ENCODE results near the gene CENPX. TPM values are rescaled to one million over a fixed set of nuclear protein-coding genes. Genes with fewer than 3 reads are reported as not detected.
A peak's percentile ranks its signal among the peaks of the same experiment; 100 is the strongest.

Gene CENPX
- total and polyA plus RNA-seq, 2 of the 13 experiments (the other 11 are each of a cell fraction or from before 2014, with no cell fraction given) = 92.7 to 170 TPM

DNA sequence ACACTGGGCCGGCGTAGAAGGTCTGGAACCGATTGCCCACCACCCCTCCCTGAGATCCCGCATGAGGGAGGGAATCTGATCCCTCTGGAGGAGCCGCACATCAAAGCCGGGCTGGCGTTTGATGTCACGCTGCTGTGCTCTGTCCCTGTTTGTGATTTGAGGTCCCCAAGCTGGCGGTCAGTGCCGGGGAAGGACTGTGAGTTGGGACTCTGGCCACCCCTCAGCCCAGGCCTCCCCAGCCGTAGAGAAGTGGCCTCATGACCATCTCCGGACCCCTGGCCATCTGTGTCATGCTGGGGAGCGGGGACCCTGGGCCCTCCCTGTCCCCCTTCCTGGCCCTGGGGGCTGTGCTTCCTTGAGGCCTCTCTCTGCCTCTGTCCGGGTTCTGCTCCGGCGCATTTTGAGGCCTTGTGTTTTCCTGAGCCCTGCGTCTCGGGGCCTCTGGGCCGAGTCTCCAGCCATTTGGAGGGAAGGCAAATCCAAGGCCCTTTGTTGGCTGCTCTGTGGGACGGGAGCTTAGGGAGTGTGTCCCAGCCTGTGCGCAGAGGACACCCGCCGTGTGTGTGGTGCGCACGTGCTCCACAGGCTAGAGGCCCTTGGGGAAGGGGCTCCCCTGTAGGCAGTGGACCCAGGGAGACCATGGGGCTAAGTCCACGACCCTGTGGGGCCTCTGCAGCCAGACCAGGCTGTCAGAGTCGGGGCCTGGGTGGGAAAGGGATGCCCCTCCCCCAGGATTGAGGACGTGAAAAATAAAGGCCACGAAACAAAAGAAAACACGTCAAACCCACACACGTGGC is 30.2 kb downstream of the CENPX start (continued):
- peak; percentile 69; the same call in 1 of the 2 replicates for TF ChIP-seq ARID4A (CRISPR knock-in tag; IDR thresholded peaks at IDR 0.05; ENCODE audit: borderline replicate concordance)
- TF ChIP-seq AKAP8 (CRISPR knock-in tag; IDR thresholded peaks at IDR 0.05) = peak; percentile 98

DNA sequence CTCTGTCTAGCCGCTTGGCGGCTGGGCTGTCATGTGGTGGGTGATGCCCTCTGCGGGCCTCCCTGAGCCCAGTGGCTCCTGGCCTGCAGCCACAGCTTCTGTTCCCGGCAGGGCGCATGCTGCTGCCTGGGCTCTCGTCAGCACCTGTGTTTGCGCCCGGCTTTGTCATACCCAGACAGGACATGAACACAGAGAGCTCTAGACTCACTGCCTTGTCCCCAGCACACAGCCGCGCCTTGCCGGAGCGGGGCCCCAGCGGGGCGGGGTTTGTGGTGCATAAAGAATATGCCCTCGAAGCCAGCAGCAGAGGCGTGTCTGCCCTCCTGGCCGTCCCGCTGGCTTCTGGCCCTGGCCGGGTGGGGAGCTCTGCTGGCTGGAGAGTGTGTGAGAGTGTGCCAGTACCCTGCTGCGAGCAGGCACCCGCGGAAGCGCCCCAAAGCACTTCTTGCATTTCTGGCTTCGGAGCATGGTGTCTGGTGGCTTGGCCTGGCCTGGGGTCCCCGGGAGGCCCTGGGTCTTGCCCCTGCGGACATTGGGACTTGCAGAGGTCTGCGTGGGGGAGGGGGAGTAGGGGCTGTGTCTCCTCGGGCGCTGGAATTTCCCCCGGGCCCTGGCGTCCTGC is 30.9 kb downstream of the CENPX start:
- intact Hi-C loops (cut with micrococcal nuclease; ENCODE audit: unreplicated experiment) = loop anchor here (1.0 kb wide), 4 partner anchors 9 to 46 kb away; partner anchors contain the start of genes ASPSCR1 and DCXR
- TF ChIP-seq RFX1 (IDR thresholded peaks at IDR 0.05) = no peak
- TF ChIP-seq MLXIP (CRISPR knock-in tag; IDR thresholded peaks at IDR 0.05; ENCODE audit: borderline replicate concordance) = peak; percentile 93
- peak; percentile 75; the same call in 1 of the 2 replicates for TF ChIP-seq ZNF263 (CRISPR knock-in tag; IDR thresholded peaks at IDR 0.05)
- no peak; the same call in 1 of the 2 replicates for TF ChIP-seq ZNF234 (CRISPR knock-in tag; conservative IDR thresholded peaks at IDR 0.05)
- 0 out of 2 replicates have a peak, but pooled peaks have one; percentile 18 for TF ChIP-seq ZMYM4 (CRISPR knock-in tag; IDR thresholded peaks at IDR 0.05)
- no peak; the same call in none of the 2 replicates for TF ChIP-seq ZNF776 (CRISPR knock-in tag; IDR thresholded peaks at IDR 0.05)
- TF ChIP-seq, protein P1, sequence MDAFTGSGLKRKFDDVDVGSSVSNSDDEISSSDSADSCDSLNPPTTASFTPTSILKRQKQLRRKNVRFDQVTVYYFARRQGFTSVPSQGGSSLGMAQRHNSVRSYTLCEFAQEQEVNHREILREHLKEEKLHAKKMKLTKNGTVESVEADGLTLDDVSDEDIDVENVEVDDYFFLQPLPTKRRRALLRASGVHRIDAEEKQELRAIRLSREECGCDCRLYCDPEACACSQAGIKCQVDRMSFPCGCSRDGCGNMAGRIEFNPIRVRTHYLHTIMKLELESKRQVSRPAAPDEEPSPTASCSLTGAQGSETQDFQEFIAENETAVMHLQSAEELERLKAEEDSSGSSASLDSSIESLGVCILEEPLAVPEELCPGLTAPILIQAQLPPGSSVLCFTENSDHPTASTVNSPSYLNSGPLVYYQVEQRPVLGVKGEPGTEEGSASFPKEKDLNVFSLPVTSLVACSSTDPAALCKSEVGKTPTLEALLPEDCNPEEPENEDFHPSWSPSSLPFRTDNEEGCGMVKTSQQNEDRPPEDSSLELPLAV (CRISPR knock-in tag; conservative IDR thresholded peaks at IDR 0.05; ENCODE audit: low read depth) = no peak
- peak; percentile 80; the same call in 1 of the 2 replicates for TF ChIP-seq TEF (CRISPR knock-in tag; IDR thresholded peaks at IDR 0.05)

More for the DNA sequence above, 30.9 kb downstream of the CENPX start:
- H3K36me3 ChIP-seq (replicated peaks in 1 of 2; ENCODE audit: control insufficient read depth in 1 of 2, insufficient read depth in 2 of 2, low read length in 2 of 2) = peaks cover 5 to 15% of the 10 kb centered on the region in 2 experiments; a peak in 4 of 5 replicates
- no peak overlapping the region for H2AFZ ChIP-seq (ENCODE audit: low read length)
- BruUV-seq (replicated peaks) = no TSS peak
- WGBS (ENCODE audit: low lambda C conversion rate) = 0% methylated on average over 15 of the region's 31 CpGs
- peak overlapping the region; percentile 29 to 69 (median 44) for H3K4me3 ChIP-seq (replicated peaks in 1 of 3; ENCODE audit: insufficient read depth in 1 of 3, low read depth in 2 of 3, low read length in 3 of 3)
- peak overlapping the region; percentile 89 for H3K4me2 ChIP-seq (ENCODE audit: low read depth, low read length)
- H4K20me1 ChIP-seq (ENCODE audit: insufficient read depth, low read length) = no peaks in the 10 kb centered on the region
- in situ Hi-C loops (cut with HindIII; ENCODE audit: extremely low pct_ligation_motif_present, low pct_unique_long_range_greater_than_20kb) = no loop called here
- peak; percentile 81 for FAIRE-seq
- ChIA-PET CTCF (ENCODE audit: low intra/inter-chr PET ratio, low total read pairs) (interaction anchor here (1.4 to 2.7 kb wide), 4 partner anchors 9 to 32 kb away, joined by 3 to 33 read pairs (median 4); partner anchors contain the start of gene NOTUM), POLR2A (interaction anchor here (0.7 to 16.1 kb wide), 26 partner anchors 9 to 289 kb away, joined by 3 to 470 read pairs (median 7); partner anchors contain the start of genes ALYREF, ANAPC11, ASPSCR1 and CENPX)
- H3K79me2 ChIP-seq (ENCODE audit: insufficient read depth, low read length) = peaks cover 46% of the 10 kb centered on the region
- H3K27ac ChIP-seq (ENCODE audit: extremely low read length, insufficient read depth, low read length) = peak overlapping the region; percentile 97
- H3K27me3 ChIP-seq (ENCODE audit: control insufficient read depth in 1 of 2, insufficient read depth in 2 of 2, low read length in 2 of 2) = no peaks in the 10 kb centered on the region
- peak; percentile 66 for ATAC-seq
- H3K9me3 ChIP-seq (ENCODE audit: low read length) = no peaks in the 10 kb centered on the region
- H3K9ac ChIP-seq (ENCODE audit: insufficient read depth, low read depth, low read length) = peak overlapping the region; percentile 89
- peak; percentile 98 for DNase-seq (ENCODE audit: low spot score)
- peaks cover 70% of the 10 kb centered on the region for H3K4me1 ChIP-seq (ENCODE audit: insufficient read depth, low read length)

Data from HepG2 (cell line).